GM12878 (cell line): ENCODE results near the gene MSH3. TPM values are rescaled to one million over a fixed set of nuclear protein-coding genes. Genes with fewer than 3 reads are reported as not detected.

Source experiments
- ATAC-seq: fragments of 200-7000 bp; cut with Tn5 transposase; 3 replicates; pipeline ENCODE4 v1.9.1; 2020; ENCODE audit warnings: mild to moderate bottlenecking, moderate library complexity
- BruUV-seq: library from RNA; stranded (reverse); fragments of 400-500 nt; replicated peaks from 2 replicates; lab custom pipeline; 2021; lab: Mats Ljungman, UMichigan
- CTCF ChIA-PET: fragments of 300-600 bp; sonication (Branson Sonifier 250); formaldehyde crosslinking; extraction: SDS; loops from one replicate; lab custom pipeline; 2021; ENCODE audit warnings: inconsistent platforms; lab: Yijun Ruan, JAX
- POLR2A ChIA-PET: fragments of 350-600 bp; formaldehyde crosslinking; extraction: SDS; loops from one replicate; lab custom pipeline; 2021; ENCODE audit warnings: inconsistent platforms; lab: Charles Lee
- RAD21 ChIA-PET: fragments of 300-600 bp; sonication (Branson Sonifier 250); formaldehyde crosslinking; loops from one replicate; lab custom pipeline; 2023; ENCODE audit warnings: antibody characterized with exemption; ENCODE audit not compliant: unreplicated experiment; lab: Charles Lee
- SMC1A ChIA-PET: fragments of 300-600 bp; sonication (Branson Sonifier 250); formaldehyde crosslinking; loops from one replicate; lab custom pipeline; 2023; ENCODE audit not compliant: unreplicated experiment, uncharacterized antibody; lab: Charles Lee
- DNase-seq: peaks from one replicate; pipeline ENCODE4 v3.0.0-alpha.2; 2011; ENCODE audit warnings: low read depth, low spot score
- FAIRE-seq: peaks from 3 replicates; lab custom pipeline; 2011; peaks lifted over from hg19 to GRCh38; lab: Jason Lieb, UNC
- H2AFZ ChIP-seq: 2 replicates; pipeline ENCODE4 v1.6.0; 2011; ENCODE audit warnings: low read depth, low read length, control low read depth; ENCODE audit not compliant: control insufficient read depth
- H3K27ac ChIP-seq: 2 replicates; pipeline ENCODE4 v1.5.1; 2011; ENCODE audit warnings: control low read depth; ENCODE audit not compliant: control insufficient read depth, insufficient read depth
- H3K27me3 ChIP-seq, 2 experiments: replicated peaks in 1 of 2; 2 replicates each; pipeline versions ENCODE4 v1.6.0 to v1.6.1; 2011; ENCODE audit warnings: low read length in 1 of 2; ENCODE audit not compliant: control insufficient read depth in 2 of 2, insufficient read depth in 2 of 2
- H3K36me3 ChIP-seq, 2 experiments: 2 replicates each; pipeline ENCODE4 v1.5.1; 2011; ENCODE audit warnings: low read length in 1 of 2; ENCODE audit not compliant: control insufficient read depth in 2 of 2, insufficient read depth in 2 of 2
- H3K4me1 ChIP-seq: 2 replicates; pipeline ENCODE4 v1.6.1; 2011; ENCODE audit warnings: mild to moderate bottlenecking, low read length, moderate library complexity, mixed read lengths; ENCODE audit not compliant: control insufficient read depth, insufficient read depth
- H3K4me2 ChIP-seq: 2 replicates; pipeline ENCODE4 v1.6.0; 2011; ENCODE audit warnings: control low read depth; ENCODE audit not compliant: control insufficient read depth, insufficient read depth
- H3K4me3 ChIP-seq: fragments of 200-600 bp; sonication (generic); 2 replicates; pipeline ENCODE4 v1.5.1; 2016
- H3K79me2 ChIP-seq: 2 replicates; pipeline ENCODE4 v1.6.0; 2011; ENCODE audit warnings: low read length; ENCODE audit not compliant: control insufficient read depth, insufficient read depth
- H3K9ac ChIP-seq: 2 replicates; pipeline ENCODE4 v1.8.0; 2011; ENCODE audit warnings: low read length, control low read depth, mixed read lengths; ENCODE audit not compliant: control insufficient read depth, insufficient read depth
- H3K9me3 ChIP-seq: replicated peaks from 3 replicates; pipeline ENCODE4 v1.5.1; 2011; ENCODE audit warnings: mild to moderate bottlenecking, low read length; ENCODE audit not compliant: control insufficient read depth, insufficient read depth
- H4K20me1 ChIP-seq: 2 replicates; pipeline ENCODE4 v1.6.0; 2011; ENCODE audit not compliant: control insufficient read depth, insufficient read depth
- ASH2L ChIP-seq: fragments of 300-600, 200-600 bp; sonication (generic); IDR thresholded peaks from 2 replicates; pipeline ENCODE4 v1.6.1; 2017; ENCODE audit warnings: low read depth, mild to moderate bottlenecking, borderline replicate concordance
- BCLAF1 ChIP-seq: fragments of 450-650 bp; IDR thresholded peaks from 2 replicates; pipeline ENCODE4 v1.6.1; 2017; ENCODE audit warnings: antibody characterized with exemption, mild to moderate bottlenecking, moderate library complexity
- CHD4 ChIP-seq: fragments of 200-600 bp; sonication (generic); IDR thresholded peaks from 2 replicates; pipeline ENCODE4 v1.6.1; 2016; ENCODE audit warnings: mild to moderate bottlenecking
- EGR1 ChIP-seq, 2 experiments: IDR thresholded peaks; 1 replicate in 1 of 2; 2 replicates in 1 of 2; pipeline ENCODE4 v1.6.1; 2011 to 2012; ENCODE audit warnings: low read depth in 2 of 2, low read length in 2 of 2, borderline replicate concordance in 1 of 2, mild to moderate bottlenecking in 1 of 2, moderate library complexity in 1 of 2
- EZH2 ChIP-seq: IDR thresholded peaks from 2 replicates; pipeline ENCODE4 v1.6.1; 2012; ENCODE audit warnings: low read depth, mild to moderate bottlenecking, control low read depth, inconsistent platforms, low read length, borderline replicate concordance; ENCODE audit not compliant: control insufficient read depth
- IKZF1 ChIP-seq: fragments of 450-650 bp; conservative IDR thresholded peaks from 2 replicates; pipeline ENCODE4 v1.6.1; 2017; ENCODE audit warnings: antibody characterized with exemption, mild to moderate bottlenecking
- IKZF2 ChIP-seq, 2 experiments: fragments of 450-650 bp; IDR thresholded peaks; 2 replicates each; pipeline ENCODE4 v1.6.1; 2017; ENCODE audit warnings: mild to moderate bottlenecking in 2 of 2, moderate library complexity in 2 of 2
- JUNB ChIP-seq: IDR thresholded peaks from 2 replicates; pipeline ENCODE4 v1.6.1; 2016; ENCODE audit warnings: antibody characterized with exemption, mild to moderate bottlenecking
- NRF1 ChIP-seq: conservative IDR thresholded peaks from 2 replicates; pipeline ENCODE4 v1.6.1; 2011; ENCODE audit warnings: mild to moderate bottlenecking, low read depth, low read length, improper control_type of control experiment
- RUNX3 ChIP-seq: IDR thresholded peaks from 2 replicates; pipeline ENCODE4 v1.6.1; 2012; ENCODE audit warnings: low read length, inconsistent platforms
- SMARCA5 ChIP-seq: fragments of 450-650 bp; IDR thresholded peaks from 2 replicates; pipeline ENCODE4 v1.6.1; 2017; ENCODE audit warnings: mild to moderate bottlenecking
- TCF7 ChIP-seq: IDR thresholded peaks from 2 replicates; pipeline ENCODE4 v1.6.1; 2014; ENCODE audit warnings: antibody characterized with exemption, borderline replicate concordance
- ZNF207 ChIP-seq: fragments of 450-650 bp; IDR thresholded peaks from 2 replicates; pipeline ENCODE4 v1.6.1; 2014; ENCODE audit warnings: antibody characterized with exemption, mild to moderate bottlenecking, borderline replicate concordance
- WGBS: methylation state at CpG from one replicate; pipeline ENCODE4 v1.1.6; 2016; ENCODE audit warnings: low lambda C conversion rate; ENCODE audit not compliant: insufficient replicate concordance, insufficient coverage; ENCODE audit errors: missing lambda C conversion rate; 5-methylcytosine and 5-hydroxymethylcytosine counted together
- in situ Hi-C: fragments of 300-500 bp; cut with MboI; formaldehyde crosslinking; loops from 9 replicates; pipeline ENCODE4 v1.14.3; 2018; ENCODE audit warnings: mixed read lengths
- intact Hi-C: fragments of 100-400 bp; cut with micrococcal nuclease; formaldehyde crosslinking; loops from one replicate; pipeline ENCODE4 v1.14.2; 2022; ENCODE audit not compliant: unreplicated experiment
- polyA plus RNA-seq, 11 experiments: library from polyadenylated mRNA; depleted of rRNA in 4 of 11; unstranded in 6 of 11; stranded (reverse) in 5 of 11; fragments of >200 nt; fragmentation: Nextera tagmentation in 4 of 11; fragmentation: Illumina TruSeq in 1 of 11; extraction: Ambion mirVana in 4 of 11; extraction: Trizol in 1 of 11; gene quantifications; 1 replicate in 1 of 11; 2 replicates in 10 of 11; pipeline versions ENCODE4 v1.2.1 to v1.2.3, GENCODE V29; 2011 to 2016; ENCODE audit warnings: inconsistent platforms in 2 of 11, missing spikeins in 2 of 11, low read depth in 1 of 11
- total RNA-seq, 4 experiments: library from RNA; depleted of rRNA in 3 of 4; stranded (reverse); fragments of >200 nt in 3 of 4; fragmentation: Illumina TruSeq in 1 of 4; extraction: Trizol in 1 of 4; gene quantifications; 2 replicates each; pipeline versions ENCODE4 v1.2.1 to v1.2.3, GENCODE V29; 2013 to 2021

The MSH3 gene
- total and polyA plus RNA-seq, 10 of the 15 experiments (the other 5 are each of a cell fraction or from before 2014, with no cell fraction given): 4.7 to 17.5 (median 12.2) TPM

GRCh38 chr5:80793354-80793753 lies 138.9 kb downstream of the MSH3 start:
- BruUV-seq: no TSS peak
- in situ Hi-C loops (no loop called here), intact Hi-C loops (no loop called here)
- Histone ChIP-seq H3K27me3 (no peaks in the 10 kb centered on the region), H3K36me3 (peaks cover 0 to 1% of the 10 kb centered on the region in 2 experiments; a peak in 2 of 4 replicates), H4K20me1 (no peaks in the 10 kb centered on the region), H3K4me1 (peaks cover 7% of the 10 kb centered on the region; the same call in 1 of the 2 replicates), H3K4me2 (no peak overlapping the region), H3K9ac (no peak overlapping the region), H3K4me3 (no peak overlapping the region), H3K79me2 (no peaks in the 10 kb centered on the region), H3K9me3 (no peaks in the 10 kb centered on the region), H2AFZ (no peak overlapping the region), H3K27ac (no peak overlapping the region)
- 93% methylated on average over 1 of the region's 1 CpG for WGBS
- no peak for ATAC-seq
- peak; percentile 11 to 37; a peak in 1 of 4 replicates for TF ChIP-seq IKZF2 (IDR thresholded peaks at IDR 0.05)
- TF ChIP-seq IKZF1: peak; percentile 16; the same call in 1 of the 2 replicates
- no peak for TF ChIP-seq JUNB
- ChIA-PET RAD21 (no interaction called here), POLR2A (no interaction called here), SMC1A (interaction anchor here (0.8 kb wide), 1 partner anchor 74 kb away, joined by 3 read pairs; no protein-coding TSS in a partner anchor), CTCF (no interaction called here)
- FAIRE-seq: no peak
- DNase-seq: no peak

- Histone ChIP-seq H3K9ac (no peak overlapping the region), H3K4me3 (no peak overlapping the region), H3K79me2 (no peaks in the 10 kb centered on the region), H3K9me3 (no peaks in the 10 kb centered on the region), H4K20me1 (no peaks in the 10 kb centered on the region), H2AFZ (no peak overlapping the region), H3K4me2 (no peak overlapping the region), H3K27ac (no peak overlapping the region; the same call in 1 of the 2 replicates), H3K27me3 (no peaks in the 10 kb centered on the region), H3K4me1 (peaks cover 7% of the 10 kb centered on the region), H3K36me3 (peaks cover 0 to 1% of the 10 kb centered on the region in 2 experiments; a peak in 1 of 4 replicates)
- ChIA-PET CTCF (interaction anchor here (0.6 kb wide), 1 partner anchor 15 kb away, joined by 3 read pairs; no protein-coding TSS in a partner anchor), POLR2A (no interaction called here), RAD21 (interaction anchor here (0.5 kb wide), 1 partner anchor 120 kb away, joined by 3 read pairs; no protein-coding TSS in a partner anchor), SMC1A (interaction anchor here (2.7 kb wide), 1 partner anchor 9 kb away, joined by 7 read pairs; no protein-coding TSS in a partner anchor)
- FAIRE-seq: no peak
- BruUV-seq: no TSS peak
- 84% methylated on average over 4 of the region's 5 CpGs for WGBS
- in situ Hi-C loops: no loop called here
- no peak for DNase-seq
- no peak for ATAC-seq
- intact Hi-C loops: no loop called here
- TF ChIP-seq NRF1: no peak
- no peak for TF ChIP-seq EGR1 (IDR thresholded peaks at IDR 0.05; ENCODE audit: borderline replicate concordance in 1 of 2, low read depth in 2 of 2, low read length in 2 of 2)
- TF ChIP-seq ASH2L: no peak
- TF ChIP-seq RUNX3: no peak
- TF ChIP-seq ZNF207: no peak
- no peak for TF ChIP-seq SMARCA5
- no peak for TF ChIP-seq CHD4
- no peak for TF ChIP-seq EZH2
- no peak for TF ChIP-seq BCLAF1
- TF ChIP-seq TCF7: no peak
These were observed 142.4 kb downstream of the MSH3 start for GRCh38 chr5:80796846-80797245.
